CD14-positive monocyte (primary cell): ENCODE results near the gene USP9X. TPM values are rescaled to one million over a fixed set of nuclear protein-coding genes. Genes with fewer than 3 reads are reported as not detected.

Experiments
- DNase-seq, 3 donors: peaks; one replicate each; pipeline ENCODE4 v3.0.0-alpha.2; 2011 to 2022
- H2AFZ ChIP-seq: 2 replicates; pipeline ENCODE4 v1.6.0; 2012; ENCODE audit warnings: mild to moderate bottlenecking, low read depth, low read length, inconsistent platforms; ENCODE audit not compliant: insufficient read depth, poor library complexity, severe bottlenecking
- H3K27ac ChIP-seq, 2 donors: 1 replicate in 1 of 2; 2 replicates in 1 of 2; pipeline ENCODE4 v1.5.1; 2012 to 2013; ENCODE audit warnings: low read length in 2 of 2, control low read depth in 1 of 2, inconsistent platforms in 1 of 2, low read depth in 1 of 2, mild to moderate bottlenecking in 1 of 2
- H3K27me3 ChIP-seq, 2 donors: one replicate each; pipeline versions ENCODE4 v1.6.0 to v1.6.1; 2011 to 2013; ENCODE audit warnings: low read length in 2 of 2; ENCODE audit not compliant: control insufficient read depth in 2 of 2, insufficient read depth in 2 of 2
- H3K36me3 ChIP-seq, 2 donors: replicated peaks in 1 of 2; 1 replicate in 1 of 2; 2 replicates in 1 of 2; pipeline versions ENCODE4 v1.5.1 to v1.6.1; 2012 to 2013; ENCODE audit warnings: low read length in 2 of 2, control low read depth in 1 of 2, inconsistent platforms in 1 of 2, mild to moderate bottlenecking in 1 of 2; ENCODE audit not compliant: insufficient read depth in 2 of 2, control insufficient read depth in 1 of 2
- H3K4me1 ChIP-seq, 2 donors: 1 replicate in 1 of 2; 2 replicates in 1 of 2; pipeline versions ENCODE4 v1.5.1 to v1.6.1; 2012 to 2013; ENCODE audit warnings: low read length in 2 of 2, control low read depth in 1 of 2, inconsistent platforms in 1 of 2, mild to moderate bottlenecking in 1 of 2, moderate library complexity in 1 of 2; ENCODE audit not compliant: insufficient read depth in 2 of 2, control insufficient read depth in 1 of 2
- H3K4me2 ChIP-seq: replicated peaks from 2 replicates; pipeline ENCODE3; 2012; ENCODE audit warnings: low read length, moderate library complexity, mild to moderate bottlenecking; ENCODE audit not compliant: poor library complexity, severe bottlenecking; ENCODE audit errors: extremely low read depth
- H3K4me3 ChIP-seq, 3 experiments: fragments of 200-600 bp in 1 of 3; sonication (generic) in 1 of 3; replicated peaks in 1 of 3; 1 replicate in 2 of 3; 2 replicates in 1 of 3; pipeline ENCODE4 v1.5.1; 2011 to 2013; ENCODE audit warnings: low read length in 3 of 3, mild to moderate bottlenecking in 3 of 3, control low read depth in 2 of 3, low read depth in 2 of 3, inconsistent platforms in 1 of 3, moderate library complexity in 1 of 3
- H3K79me2 ChIP-seq: 2 replicates; pipeline ENCODE4 v1.6.0; 2012; ENCODE audit warnings: mild to moderate bottlenecking, control low read depth, inconsistent platforms, low read length, moderate library complexity; ENCODE audit not compliant: insufficient read depth
- H3K9ac ChIP-seq: 2 replicates; pipeline ENCODE4 v1.6.0; 2017; ENCODE audit warnings: low read length, mild to moderate bottlenecking; ENCODE audit not compliant: insufficient read depth, poor library complexity, severe bottlenecking
- H3K9me3 ChIP-seq, 2 donors: replicated peaks in 1 of 2; 1 replicate in 1 of 2; 2 replicates in 1 of 2; pipeline versions ENCODE4 v1.5.1 to v1.6.1; 2012 to 2013; ENCODE audit warnings: low read length in 2 of 2, control low read depth in 1 of 2; ENCODE audit not compliant: control insufficient read depth in 1 of 2, insufficient read depth in 1 of 2
- H4K20me1 ChIP-seq: 2 replicates; pipeline ENCODE4 v1.6.0; 2012; ENCODE audit warnings: mild to moderate bottlenecking, low read length, control low read depth, moderate library complexity; ENCODE audit not compliant: insufficient read depth
- H3K27ac Mint-ChIP-seq, 7 donors: one replicate each; pipeline ENCODE4 v1.8.0; 2020; ENCODE audit warnings: mild to moderate bottlenecking in 7 of 7, mixed read lengths in 7 of 7, moderate library complexity in 6 of 7, inconsistent platforms in 2 of 7
- H3K27me3 Mint-ChIP-seq, 3 donors: one replicate each; pipeline ENCODE4 v1.8.0; 2021 to 2022; ENCODE audit warnings: low read depth in 3 of 3, mild to moderate bottlenecking in 3 of 3, mixed read lengths in 3 of 3, moderate library complexity in 3 of 3, inconsistent platforms in 1 of 3
- H3K36me3 Mint-ChIP-seq, 2 donors: one replicate each; pipeline ENCODE4 v1.8.0; 2020; ENCODE audit warnings: mixed read lengths in 2 of 2, inconsistent platforms in 1 of 2, mild to moderate bottlenecking in 1 of 2
- H3K4me1 Mint-ChIP-seq: one replicate; pipeline ENCODE4 v1.8.0; 2020; ENCODE audit warnings: mild to moderate bottlenecking, mixed read lengths
- H3K4me3 Mint-ChIP-seq, 2 donors: one replicate each; pipeline ENCODE4 v1.8.0; 2020; ENCODE audit warnings: mild to moderate bottlenecking in 2 of 2, mixed read lengths in 2 of 2, moderate library complexity in 1 of 2
- H3K9me3 Mint-ChIP-seq, 7 donors: one replicate each; pipeline ENCODE4 v1.8.0; 2020 to 2022; ENCODE audit warnings: mixed read lengths in 7 of 7, mild to moderate bottlenecking in 6 of 7, moderate library complexity in 6 of 7, inconsistent platforms in 2 of 7
- WGBS: methylation state at CpG from one replicate; pipeline ENCODE4 v1.1.5; 2013; ENCODE audit warnings: missing lambda C conversion rate; ENCODE audit not compliant: insufficient coverage; 5-methylcytosine and 5-hydroxymethylcytosine counted together
- intact Hi-C, 2 donors: fragments of 100-400 bp; cut with micrococcal nuclease; formaldehyde crosslinking; loops; one replicate each; pipeline versions ENCODE4 v1.15.0 to v1.15.1; 2023
- polyA plus RNA-seq, 3 donors: library from polyadenylated mRNA; depleted of rRNA in 1 of 3; unstranded in 2 of 3; stranded (reverse) in 1 of 3; fragments of 300-500 nt in 2 of 3; fragments of >200 nt in 1 of 3; fragmentation: Illumina TruSeq in 2 of 3; gene quantifications; 1 replicate in 2 of 3; 2 replicates in 1 of 3; pipeline ENCODE4 v1.2.3, GENCODE V29; 2012 to 2021
- TF ChIP-seq, protein P1 (sequence below): fragments of 200-600 bp; IDR thresholded peaks from one replicate; pipeline ENCODE4 v1.8.0; 2022; ENCODE audit warnings: antibody characterized with exemption, mild to moderate bottlenecking

The USP9X gene
- polyA plus RNA-seq, 3 donors: 8.3 to 16.1 (median 9.6) TPM

DNA sequence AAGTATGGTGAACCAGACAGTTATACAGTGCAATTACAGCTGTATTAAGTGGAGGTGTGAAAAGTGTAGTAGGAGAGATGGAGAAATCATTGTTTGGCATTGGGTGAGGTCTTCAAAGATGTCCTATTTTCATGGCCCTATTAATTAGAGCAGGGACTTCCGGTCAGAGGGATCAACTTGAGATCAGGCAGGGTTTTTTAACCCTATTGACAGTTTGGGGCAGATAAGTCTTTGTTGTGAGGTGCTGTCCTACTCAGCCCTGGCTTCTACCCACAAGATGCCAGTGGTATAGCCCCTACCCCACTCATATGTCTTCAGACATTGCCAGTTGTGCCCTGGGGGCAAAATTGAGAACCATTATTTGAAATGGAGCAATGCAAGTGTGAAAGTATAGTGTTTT, 9.9 kb downstream of the USP9X start:
- Histone ChIP-seq H3K9ac (no peak overlapping the region), H3K79me2 (peaks cover 100% of the 10 kb centered on the region), H3K4me2 (no peak overlapping the region), H4K20me1 (peaks cover 100% of the 10 kb centered on the region), H2AFZ (no peak overlapping the region), H3K27me3 (peaks cover 0 to 2% of the 10 kb centered on the region in 2 donors), H3K4me1 (peaks cover 17 to 18% of the 10 kb centered on the region in 2 donors), H3K4me3 (no peak overlapping the region), H3K27ac (no peak overlapping the region), H3K36me3 (no peaks in the 10 kb centered on the region), H3K9me3 (no peaks in the 10 kb centered on the region)
- H3K4me3 Mint-ChIP-seq: no peak overlapping the region
- H3K4me1 Mint-ChIP-seq: peaks cover 35% of the 10 kb centered on the region
- no peak for DNase-seq
- H3K27me3 Mint-ChIP-seq: peaks cover 0 to 11% (median 0%) of the 10 kb centered on the region in 3 donors
- TF ChIP-seq, protein P1, sequence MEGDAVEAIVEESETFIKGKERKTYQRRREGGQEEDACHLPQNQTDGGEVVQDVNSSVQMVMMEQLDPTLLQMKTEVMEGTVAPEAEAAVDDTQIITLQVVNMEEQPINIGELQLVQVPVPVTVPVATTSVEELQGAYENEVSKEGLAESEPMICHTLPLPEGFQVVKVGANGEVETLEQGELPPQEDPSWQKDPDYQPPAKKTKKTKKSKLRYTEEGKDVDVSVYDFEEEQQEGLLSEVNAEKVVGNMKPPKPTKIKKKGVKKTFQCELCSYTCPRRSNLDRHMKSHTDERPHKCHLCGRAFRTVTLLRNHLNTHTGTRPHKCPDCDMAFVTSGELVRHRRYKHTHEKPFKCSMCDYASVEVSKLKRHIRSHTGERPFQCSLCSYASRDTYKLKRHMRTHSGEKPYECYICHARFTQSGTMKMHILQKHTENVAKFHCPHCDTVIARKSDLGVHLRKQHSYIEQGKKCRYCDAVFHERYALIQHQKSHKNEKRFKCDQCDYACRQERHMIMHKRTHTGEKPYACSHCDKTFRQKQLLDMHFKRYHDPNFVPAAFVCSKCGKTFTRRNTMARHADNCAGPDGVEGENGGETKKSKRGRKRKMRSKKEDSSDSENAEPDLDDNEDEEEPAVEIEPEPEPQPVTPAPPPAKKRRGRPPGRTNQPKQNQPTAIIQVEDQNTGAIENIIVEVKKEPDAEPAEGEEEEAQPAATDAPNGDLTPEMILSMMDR: no peak
- WGBS: no CpG with 5 or more reads among the region's 1 CpG
- peak overlapping the region in 1 of 7 donors; percentile 67 for H3K27ac Mint-ChIP-seq
- H3K36me3 Mint-ChIP-seq: peaks cover 2 to 4% of the 10 kb centered on the region in 2 donors
- intact Hi-C loops: no loop called here
- peaks cover 0 to 2% (median 0%) of the 10 kb centered on the region in 7 donors for H3K9me3 Mint-ChIP-seq

DNA sequence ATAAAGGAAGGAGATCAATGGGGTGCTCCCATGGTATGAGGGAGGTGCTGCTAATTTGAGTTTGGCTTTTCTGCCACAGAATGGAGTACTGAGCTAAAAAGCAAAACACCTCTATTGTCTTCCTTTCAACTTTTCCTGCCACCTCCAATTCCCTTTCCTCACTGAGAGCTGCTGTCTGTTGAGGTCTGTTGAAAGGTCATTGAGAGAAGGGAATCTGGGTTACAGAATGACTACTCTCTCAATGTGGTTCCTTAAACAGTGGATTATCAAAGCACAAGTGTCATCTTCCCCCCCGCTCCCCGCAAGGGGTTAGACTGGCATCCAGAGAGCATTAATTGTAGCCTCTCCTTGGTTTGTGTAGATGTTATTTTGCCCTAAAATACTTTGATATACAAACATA, 10.7 kb downstream of the USP9X start:
- no peak overlapping the region for H3K9ac ChIP-seq

More for the DNA sequence above, 10.7 kb downstream of the USP9X start:
- TF ChIP-seq, protein P1: no peak
- Mint-ChIP-seq H3K4me1 (peaks cover 33% of the 10 kb centered on the region), H3K4me3 (no peak overlapping the region), H3K9me3 (peaks cover 0 to 2% (median 0%) of the 10 kb centered on the region in 7 donors), H3K36me3 (peaks cover 2 to 4% of the 10 kb centered on the region in 2 donors), H3K27me3 (peaks cover 0 to 11% (median 0%) of the 10 kb centered on the region in 3 donors), H3K27ac (peak overlapping the region in 4 of 7 donors; percentile 3 to 75 (median 46))
- intact Hi-C loops: no loop called here
- no peak overlapping the region for H2AFZ ChIP-seq
- WGBS: no CpG with 5 or more reads among the region's 2 CpGs
- no peak overlapping the region for H3K4me3 ChIP-seq
- no peaks in the 10 kb centered on the region for H3K36me3 ChIP-seq
- peaks cover 100% of the 10 kb centered on the region for H3K79me2 ChIP-seq
- peaks cover 17 to 18% of the 10 kb centered on the region in 2 donors for H3K4me1 ChIP-seq
- no peak overlapping the region for H3K4me2 ChIP-seq
- peak in 2 of 3 donors; percentile 16 to 21 for DNase-seq
- H4K20me1 ChIP-seq: peaks cover 100% of the 10 kb centered on the region
- H3K27ac ChIP-seq: no peak overlapping the region
- H3K27me3 ChIP-seq: no peaks in the 10 kb centered on the region
- H3K9me3 ChIP-seq: no peaks in the 10 kb centered on the region
